ENCODE measurements around the gene GDPD3. TPM values are rescaled to one million over a fixed set of nuclear protein-coding genes. Genes with fewer than 3 reads are reported as not detected.

The GDPD3 gene
- total and polyA plus RNA-seq, 2 experiments from 2014 or later, result 0.94 to 1.4 TPM

DNA sequence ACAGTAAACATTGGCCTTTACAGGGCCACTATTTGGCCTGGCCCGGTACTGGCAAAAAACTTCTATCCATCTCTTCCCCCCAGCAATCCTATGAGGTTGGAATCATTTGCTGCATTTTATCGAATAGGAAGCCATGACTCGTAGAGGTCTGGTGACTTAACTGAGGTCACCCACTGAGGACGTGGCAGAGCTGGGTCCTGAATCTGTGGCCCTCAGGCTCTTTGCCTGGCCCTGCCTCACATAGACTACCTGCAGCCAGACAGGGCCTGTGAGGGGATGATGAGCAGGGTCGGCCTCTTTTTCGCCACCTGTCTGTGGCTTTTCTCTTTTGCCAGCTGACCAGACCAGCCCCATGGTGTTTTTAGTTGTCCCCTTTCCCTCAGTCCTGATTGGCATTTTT is 35.7 kb downstream of the GDPD3 start (continued):
- TF ChIP-seq, protein P1, sequence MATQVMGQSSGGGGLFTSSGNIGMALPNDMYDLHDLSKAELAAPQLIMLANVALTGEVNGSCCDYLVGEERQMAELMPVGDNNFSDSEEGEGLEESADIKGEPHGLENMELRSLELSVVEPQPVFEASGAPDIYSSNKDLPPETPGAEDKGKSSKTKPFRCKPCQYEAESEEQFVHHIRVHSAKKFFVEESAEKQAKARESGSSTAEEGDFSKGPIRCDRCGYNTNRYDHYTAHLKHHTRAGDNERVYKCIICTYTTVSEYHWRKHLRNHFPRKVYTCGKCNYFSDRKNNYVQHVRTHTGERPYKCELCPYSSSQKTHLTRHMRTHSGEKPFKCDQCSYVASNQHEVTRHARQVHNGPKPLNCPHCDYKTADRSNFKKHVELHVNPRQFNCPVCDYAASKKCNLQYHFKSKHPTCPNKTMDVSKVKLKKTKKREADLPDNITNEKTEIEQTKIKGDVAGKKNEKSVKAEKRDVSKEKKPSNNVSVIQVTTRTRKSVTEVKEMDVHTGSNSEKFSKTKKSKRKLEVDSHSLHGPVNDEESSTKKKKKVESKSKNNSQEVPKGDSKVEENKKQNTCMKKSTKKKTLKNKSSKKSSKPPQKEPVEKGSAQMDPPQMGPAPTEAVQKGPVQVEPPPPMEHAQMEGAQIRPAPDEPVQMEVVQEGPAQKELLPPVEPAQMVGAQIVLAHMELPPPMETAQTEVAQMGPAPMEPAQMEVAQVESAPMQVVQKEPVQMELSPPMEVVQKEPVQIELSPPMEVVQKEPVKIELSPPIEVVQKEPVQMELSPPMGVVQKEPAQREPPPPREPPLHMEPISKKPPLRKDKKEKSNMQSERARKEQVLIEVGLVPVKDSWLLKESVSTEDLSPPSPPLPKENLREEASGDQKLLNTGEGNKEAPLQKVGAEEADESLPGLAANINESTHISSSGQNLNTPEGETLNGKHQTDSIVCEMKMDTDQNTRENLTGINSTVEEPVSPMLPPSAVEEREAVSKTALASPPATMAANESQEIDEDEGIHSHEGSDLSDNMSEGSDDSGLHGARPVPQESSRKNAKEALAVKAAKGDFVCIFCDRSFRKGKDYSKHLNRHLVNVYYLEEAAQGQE (IDR thresholded peaks at IDR 0.05; ENCODE audit: unreplicated experiment), result no peak
- TF ChIP-seq ZNF462 (CRISPR knock-in tag; IDR thresholded peaks at IDR 0.05) (no peak), STAT1 (IDR thresholded peaks at IDR 0.05; ENCODE audit: unreplicated experiment) (no peak)

DNA sequence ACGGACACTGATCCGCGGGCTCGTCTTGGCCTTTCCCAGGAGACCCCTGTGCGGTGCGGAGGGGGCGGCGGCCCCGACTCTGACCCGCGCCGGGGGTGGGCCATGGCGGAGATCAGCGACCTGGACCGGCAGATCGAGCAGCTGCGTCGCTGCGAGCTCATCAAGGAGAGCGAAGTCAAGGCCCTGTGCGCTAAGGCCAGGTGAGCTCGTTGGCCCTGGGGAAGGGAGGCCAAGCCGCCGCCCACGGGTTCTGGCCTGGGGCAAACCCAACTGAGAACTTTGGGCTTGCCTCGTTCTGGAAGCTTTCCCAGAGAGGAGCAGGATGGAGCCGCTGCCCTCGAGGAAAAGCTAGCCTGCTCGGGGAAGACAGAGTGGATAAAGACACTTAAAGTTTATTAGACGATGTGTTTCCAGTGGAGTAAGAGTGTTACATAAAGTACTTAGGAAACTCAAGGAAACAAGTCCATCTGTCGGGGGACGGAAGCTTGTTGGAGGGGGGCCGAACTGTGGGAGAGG is 37.0 kb downstream of the GDPD3 start:
- Mint-ChIP-seq H3K4me3 (peak overlapping the region; percentile 93), H3K27me3 (ENCODE audit: insufficient read depth, low read depth, poor library complexity) (peaks cover 18% of the 10 kb centered on the region), H3K4me1 (peaks cover 10% of the 10 kb centered on the region), H3K36me3 (ENCODE audit: low read depth) (peaks cover 60% of the 10 kb centered on the region), H3K27ac (peak overlapping the region; percentile 77), H3K9me3 (no peaks in the 10 kb centered on the region)
- Histone ChIP-seq H3K27ac (ENCODE audit: low read depth) (no peak overlapping the region; the same call in 1 of the 2 replicates), H3K36me3 (ENCODE audit: insufficient read depth) (peaks cover 17% of the 10 kb centered on the region), H2AFZ (0 out of 2 replicates have a peak overlapping the region, but pooled peaks have one; percentile 18), H3K27me3 (ENCODE audit: insufficient read depth) (no peaks in the 10 kb centered on the region), H4K20me1 (replicated peaks; ENCODE audit: insufficient read depth) (peaks cover 30% of the 10 kb centered on the region), H3K79me2 (replicated peaks; ENCODE audit: insufficient read depth) (peaks cover 34% of the 10 kb centered on the region), H3F3A (replicated peaks; ENCODE audit: low read depth) (peaks cover 30% of the 10 kb centered on the region), H3K4me3 (peak overlapping the region; percentile 96), H3K9me2 (ENCODE audit: insufficient read depth) (no peaks in the 10 kb centered on the region), H3K4me1 (ENCODE audit: insufficient read depth) (peaks cover 16% of the 10 kb centered on the region), H3K4me2 (peak overlapping the region; percentile 90)
- no peak for DNase-seq (ENCODE audit: low spot score)
- TF ChIP-seq ZNF114 (CRISPR knock-in tag; IDR thresholded peaks at IDR 0.05), result no peak
- peak; percentile 19 for ATAC-seq
